Astrocyte (in vitro differentiated cells and primary cell): ENCODE data around the gene ZNF212.

ENCODE experiments used
- CTCF ChIP-seq: IDR thresholded peaks from 2 replicates; pipeline ENCODE4 v1.5.1; 2011; ENCODE audit warnings: low read depth, mild to moderate bottlenecking, inconsistent platforms, low read length, moderate library complexity; ENCODE audit not compliant: insufficient read depth
- EZH2 ChIP-seq: IDR thresholded peaks from 2 replicates; pipeline ENCODE4 v1.6.1; 2012; ENCODE audit warnings: mild to moderate bottlenecking, low read length, inconsistent platforms; ENCODE audit not compliant: insufficient read depth

GRCh38 chr7:149224352-149224751 is 15.1 kb upstream of the ZNF212 start:
- TF ChIP-seq EZH2 (no peak), CTCF (no peak)
